CD14-positive monocyte (primary cell): ENCODE data around the gene NSD1. TPM values are rescaled to one million over a fixed set of nuclear protein-coding genes. Genes with fewer than 3 reads are reported as not detected.

Experiments
- DNase-seq, 3 donors: peaks; one replicate each; pipeline ENCODE4 v3.0.0-alpha.2; 2011 to 2022
- H2AFZ ChIP-seq: 2 replicates; pipeline ENCODE4 v1.6.0; 2012; ENCODE audit warnings: mild to moderate bottlenecking, low read depth, low read length, inconsistent platforms; ENCODE audit not compliant: insufficient read depth, poor library complexity, severe bottlenecking
- H3K27ac ChIP-seq, 2 donors: 1 replicate in 1 of 2; 2 replicates in 1 of 2; pipeline ENCODE4 v1.5.1; 2012 to 2013; ENCODE audit warnings: low read length in 2 of 2, control low read depth in 1 of 2, inconsistent platforms in 1 of 2, low read depth in 1 of 2, mild to moderate bottlenecking in 1 of 2
- H3K27me3 ChIP-seq, 2 donors: one replicate each; pipeline versions ENCODE4 v1.6.0 to v1.6.1; 2011 to 2013; ENCODE audit warnings: low read length in 2 of 2; ENCODE audit not compliant: control insufficient read depth in 2 of 2, insufficient read depth in 2 of 2
- H3K36me3 ChIP-seq, 2 donors: replicated peaks in 1 of 2; 1 replicate in 1 of 2; 2 replicates in 1 of 2; pipeline versions ENCODE4 v1.5.1 to v1.6.1; 2012 to 2013; ENCODE audit warnings: low read length in 2 of 2, control low read depth in 1 of 2, inconsistent platforms in 1 of 2, mild to moderate bottlenecking in 1 of 2; ENCODE audit not compliant: insufficient read depth in 2 of 2, control insufficient read depth in 1 of 2
- H3K4me1 ChIP-seq, 2 donors: 1 replicate in 1 of 2; 2 replicates in 1 of 2; pipeline versions ENCODE4 v1.5.1 to v1.6.1; 2012 to 2013; ENCODE audit warnings: low read length in 2 of 2, control low read depth in 1 of 2, inconsistent platforms in 1 of 2, mild to moderate bottlenecking in 1 of 2, moderate library complexity in 1 of 2; ENCODE audit not compliant: insufficient read depth in 2 of 2, control insufficient read depth in 1 of 2
- H3K4me2 ChIP-seq: replicated peaks from 2 replicates; pipeline ENCODE3; 2012; ENCODE audit warnings: low read length, moderate library complexity, mild to moderate bottlenecking; ENCODE audit not compliant: poor library complexity, severe bottlenecking; ENCODE audit errors: extremely low read depth
- H3K4me3 ChIP-seq, 3 experiments: fragments of 200-600 bp in 1 of 3; sonication (generic) in 1 of 3; replicated peaks in 1 of 3; 1 replicate in 2 of 3; 2 replicates in 1 of 3; pipeline ENCODE4 v1.5.1; 2011 to 2013; ENCODE audit warnings: low read length in 3 of 3, mild to moderate bottlenecking in 3 of 3, control low read depth in 2 of 3, low read depth in 2 of 3, inconsistent platforms in 1 of 3, moderate library complexity in 1 of 3
- H3K79me2 ChIP-seq: 2 replicates; pipeline ENCODE4 v1.6.0; 2012; ENCODE audit warnings: mild to moderate bottlenecking, control low read depth, inconsistent platforms, low read length, moderate library complexity; ENCODE audit not compliant: insufficient read depth
- H3K9ac ChIP-seq: 2 replicates; pipeline ENCODE4 v1.6.0; 2017; ENCODE audit warnings: low read length, mild to moderate bottlenecking; ENCODE audit not compliant: insufficient read depth, poor library complexity, severe bottlenecking
- H3K9me3 ChIP-seq, 2 donors: replicated peaks in 1 of 2; 1 replicate in 1 of 2; 2 replicates in 1 of 2; pipeline versions ENCODE4 v1.5.1 to v1.6.1; 2012 to 2013; ENCODE audit warnings: low read length in 2 of 2, control low read depth in 1 of 2; ENCODE audit not compliant: control insufficient read depth in 1 of 2, insufficient read depth in 1 of 2
- H4K20me1 ChIP-seq: 2 replicates; pipeline ENCODE4 v1.6.0; 2012; ENCODE audit warnings: mild to moderate bottlenecking, low read length, control low read depth, moderate library complexity; ENCODE audit not compliant: insufficient read depth
- H3K27ac Mint-ChIP-seq, 7 donors: one replicate each; pipeline ENCODE4 v1.8.0; 2020; ENCODE audit warnings: mild to moderate bottlenecking in 7 of 7, mixed read lengths in 7 of 7, moderate library complexity in 6 of 7, inconsistent platforms in 2 of 7
- H3K27me3 Mint-ChIP-seq, 3 donors: one replicate each; pipeline ENCODE4 v1.8.0; 2021 to 2022; ENCODE audit warnings: low read depth in 3 of 3, mild to moderate bottlenecking in 3 of 3, mixed read lengths in 3 of 3, moderate library complexity in 3 of 3, inconsistent platforms in 1 of 3
- H3K36me3 Mint-ChIP-seq, 2 donors: one replicate each; pipeline ENCODE4 v1.8.0; 2020; ENCODE audit warnings: mixed read lengths in 2 of 2, inconsistent platforms in 1 of 2, mild to moderate bottlenecking in 1 of 2
- H3K4me1 Mint-ChIP-seq: one replicate; pipeline ENCODE4 v1.8.0; 2020; ENCODE audit warnings: mild to moderate bottlenecking, mixed read lengths
- H3K4me3 Mint-ChIP-seq, 2 donors: one replicate each; pipeline ENCODE4 v1.8.0; 2020; ENCODE audit warnings: mild to moderate bottlenecking in 2 of 2, mixed read lengths in 2 of 2, moderate library complexity in 1 of 2
- H3K9me3 Mint-ChIP-seq, 7 donors: one replicate each; pipeline ENCODE4 v1.8.0; 2020 to 2022; ENCODE audit warnings: mixed read lengths in 7 of 7, mild to moderate bottlenecking in 6 of 7, moderate library complexity in 6 of 7, inconsistent platforms in 2 of 7
- CTCF ChIP-seq: fragments of 200-600 bp; IDR thresholded peaks from one replicate; pipeline ENCODE4 v1.8.0; 2022; ENCODE audit warnings: antibody characterized with exemption, mild to moderate bottlenecking
- WGBS: methylation state at CpG from one replicate; pipeline ENCODE4 v1.1.5; 2013; ENCODE audit warnings: missing lambda C conversion rate; ENCODE audit not compliant: insufficient coverage; 5-methylcytosine and 5-hydroxymethylcytosine counted together
- intact Hi-C, 2 donors: fragments of 100-400 bp; cut with micrococcal nuclease; formaldehyde crosslinking; loops; one replicate each; pipeline versions ENCODE4 v1.15.0 to v1.15.1; 2023
- polyA plus RNA-seq, 3 donors: library from polyadenylated mRNA; depleted of rRNA in 1 of 3; unstranded in 2 of 3; stranded (reverse) in 1 of 3; fragments of 300-500 nt in 2 of 3; fragments of >200 nt in 1 of 3; fragmentation: Illumina TruSeq in 2 of 3; gene quantifications; 1 replicate in 2 of 3; 2 replicates in 1 of 3; pipeline ENCODE4 v1.2.3, GENCODE V29; 2012 to 2021

Gene NSD1
- polyA plus RNA-seq, 3 donors = 12.6 to 31.9 (median 19.0) TPM

- peak overlapping the region; percentile 51 to 80 for H3K4me3 Mint-ChIP-seq
- peaks cover 47 to 58% of the 10 kb centered on the region in 2 donors for H3K36me3 ChIP-seq
- no peak overlapping the region for H3K9ac ChIP-seq
- TF ChIP-seq CTCF = no peak
- peaks cover 71% of the 10 kb centered on the region for H3K4me1 Mint-ChIP-seq
- peak overlapping the region; percentile 57 to 87 (median 79) for H3K27ac Mint-ChIP-seq
- H2AFZ ChIP-seq = no peak overlapping the region
- H3K27ac ChIP-seq = peak overlapping the region; percentile 22 to 65
- DNase-seq = peak in 2 of 3 donors; percentile 28 to 39
- H3K36me3 Mint-ChIP-seq = peaks cover 65 to 74% of the 10 kb centered on the region in 2 donors
- 20% methylated on average over 1 of the region's 4 CpGs for WGBS
- H3K79me2 ChIP-seq = peaks cover 22% of the 10 kb centered on the region
- H3K27me3 ChIP-seq = no peaks in the 10 kb centered on the region
- peaks cover 0 to 5% (median 0%) of the 10 kb centered on the region in 3 donors for H3K27me3 Mint-ChIP-seq
- H4K20me1 ChIP-seq = peaks cover 20% of the 10 kb centered on the region
- no peaks in the 10 kb centered on the region for H3K9me3 ChIP-seq
- no peaks in the 10 kb centered on the region for H3K9me3 Mint-ChIP-seq
- peaks cover 67 to 68% of the 10 kb centered on the region in 2 donors for H3K4me1 ChIP-seq
- H3K4me2 ChIP-seq = peak overlapping the region; percentile 62
- peak overlapping the region in 1 of 3 experiments; percentile 34 for H3K4me3 ChIP-seq
- intact Hi-C loops = no loop called here
Observed at GRCh38 chr5:177296581-177296980, 163.0 kb downstream of the NSD1 start.

GRCh38 chr5:177297922-177298321 lies 164.3 kb downstream of the NSD1 start:
- Mint-ChIP-seq H3K36me3 (peaks cover 61 to 71% of the 10 kb centered on the region in 2 donors), H3K27ac (peak overlapping the region in 4 of 7 donors; percentile 30 to 96 (median 60)), H3K4me1 (peaks cover 81% of the 10 kb centered on the region), H3K9me3 (no peaks in the 10 kb centered on the region), H3K4me3 (no peak overlapping the region), H3K27me3 (peaks cover 0 to 5% (median 0%) of the 10 kb centered on the region in 3 donors)
- H2AFZ ChIP-seq = no peak overlapping the region
- H4K20me1 ChIP-seq = peaks cover 23% of the 10 kb centered on the region
- no peak overlapping the region for H3K4me3 ChIP-seq
- DNase-seq = no peak
- no peak for TF ChIP-seq CTCF
- H3K79me2 ChIP-seq = peaks cover 36% of the 10 kb centered on the region
- intact Hi-C loops = no loop called here
- H3K9me3 ChIP-seq = no peaks in the 10 kb centered on the region
- no peak overlapping the region for H3K4me2 ChIP-seq
- peaks cover 42 to 56% of the 10 kb centered on the region in 2 donors for H3K36me3 ChIP-seq
- WGBS = no CpG with 5 or more reads among the region's 2 CpGs
- H3K4me1 ChIP-seq = peaks cover 78 to 81% of the 10 kb centered on the region in 2 donors
- H3K27me3 ChIP-seq = no peaks in the 10 kb centered on the region
- H3K27ac ChIP-seq = no peak overlapping the region
- no peak overlapping the region for H3K9ac ChIP-seq
